Measurements from ENCODE around the gene COL5A1.
"Not testable (repeated sequence)": the region's sequence is repeated elsewhere in the genome, so short reads cannot be mapped to it uniquely, and the experiment has no call there.

Gene COL5A1

GRCh38 chr9:134641990-134642384 lies 384 bp downstream of the COL5A1 start:
- DNase-seq: no peak

GRCh38 chr9:134642385-134643181 lies 980 bp downstream of the COL5A1 start:
- no peak for DNase-seq

GRCh38 chr9:134643222-134643671 lies 1.6 kb downstream of the COL5A1 start:
- DNase-seq: no peak

- DNase-seq: not testable (repeated sequence)
Measured at GRCh38 chr9:134644401-134644724, 2.8 kb downstream of the COL5A1 start.

- DNase-seq: no peak
Measured at GRCh38 chr9:134644725-134645606, 3.4 kb downstream of the COL5A1 start.

GRCh38 chr9:134645607-134646365 lies 4.2 kb downstream of the COL5A1 start:
- DNase-seq: no peak

GRCh38 chr9:134647359-134648080 lies 5.9 kb downstream of the COL5A1 start:
- DNase-seq: no peak

GRCh38 chr9:134648701-134649530 lies 7.3 kb downstream of the COL5A1 start:
- no peak for DNase-seq

- no peak for DNase-seq
Measured at GRCh38 chr9:134650431-134651190, 9.0 kb downstream of the COL5A1 start.

GRCh38 chr9:134651226-134651905 lies 9.8 kb downstream of the COL5A1 start:
- no peak for DNase-seq

- no peak for DNase-seq
Measured at GRCh38 chr9:134652291-134653225, 11.0 kb downstream of the COL5A1 start.

- DNase-seq: no peak
Measured at GRCh38 chr9:134653259-134654009, 11.8 kb downstream of the COL5A1 start.

- no peak for DNase-seq
Measured at GRCh38 chr9:134655101-134655500, 13.5 kb downstream of the COL5A1 start.

GRCh38 chr9:134655586-134656333 lies 14.2 kb downstream of the COL5A1 start:
- no peak for DNase-seq

- DNase-seq: no peak
Measured at GRCh38 chr9:134656334-134657006, 14.9 kb downstream of the COL5A1 start.

GRCh38 chr9:134657666-134658377 lies 16.2 kb downstream of the COL5A1 start:
- DNase-seq: no peak
